Femur (tissue), 1 donor: ENCODE data around the gene HNF1B.
A peak's percentile ranks its signal among the peaks of the same experiment; 100 is the strongest.

Experiments
- DNase-seq: peaks from one replicate; pipeline ENCODE4 v3.0.0-alpha.2; 2017

Gene HNF1B

DNA sequence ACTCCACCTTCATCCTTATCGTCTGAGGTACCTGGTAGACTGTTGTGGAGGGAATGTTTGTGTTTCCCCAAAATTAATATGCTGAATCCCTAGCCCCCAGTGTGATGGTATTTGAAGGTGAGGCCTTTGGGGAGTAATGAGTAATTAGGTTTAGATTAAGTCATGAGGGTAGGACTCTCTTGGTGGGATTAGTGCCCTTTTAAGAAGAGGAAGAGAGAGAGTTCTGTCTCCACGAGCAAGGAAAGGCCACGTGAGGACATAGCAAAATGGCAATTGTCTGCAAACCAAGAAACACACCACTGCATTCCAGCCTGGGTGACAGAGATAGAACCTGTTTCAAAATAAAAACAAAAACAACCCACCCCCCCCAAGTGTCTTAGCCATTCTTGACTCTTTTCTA is 80.6 kb downstream of the HNF1B start:
- DNase-seq = no peak

DNA sequence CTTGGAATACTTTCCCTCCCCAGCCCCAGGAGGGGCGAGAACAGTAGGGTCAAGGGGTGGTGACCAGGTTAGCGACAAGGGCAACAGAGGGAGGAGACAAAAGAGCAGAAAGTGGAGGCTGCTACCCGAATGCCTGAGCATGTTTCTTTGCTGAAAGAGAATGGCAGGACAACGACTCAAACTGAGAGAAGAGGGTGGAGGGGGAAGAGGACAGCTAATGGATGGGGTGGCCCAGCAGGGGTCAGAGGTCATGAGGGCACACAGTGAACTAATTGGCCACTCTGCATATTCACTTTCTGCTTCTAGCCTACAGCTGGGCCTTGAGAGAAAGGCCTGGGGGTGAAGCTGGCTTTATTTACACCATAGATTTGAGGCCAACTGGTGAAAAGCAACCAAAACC is 82.5 kb downstream of the HNF1B start:
- no peak for DNase-seq

DNA sequence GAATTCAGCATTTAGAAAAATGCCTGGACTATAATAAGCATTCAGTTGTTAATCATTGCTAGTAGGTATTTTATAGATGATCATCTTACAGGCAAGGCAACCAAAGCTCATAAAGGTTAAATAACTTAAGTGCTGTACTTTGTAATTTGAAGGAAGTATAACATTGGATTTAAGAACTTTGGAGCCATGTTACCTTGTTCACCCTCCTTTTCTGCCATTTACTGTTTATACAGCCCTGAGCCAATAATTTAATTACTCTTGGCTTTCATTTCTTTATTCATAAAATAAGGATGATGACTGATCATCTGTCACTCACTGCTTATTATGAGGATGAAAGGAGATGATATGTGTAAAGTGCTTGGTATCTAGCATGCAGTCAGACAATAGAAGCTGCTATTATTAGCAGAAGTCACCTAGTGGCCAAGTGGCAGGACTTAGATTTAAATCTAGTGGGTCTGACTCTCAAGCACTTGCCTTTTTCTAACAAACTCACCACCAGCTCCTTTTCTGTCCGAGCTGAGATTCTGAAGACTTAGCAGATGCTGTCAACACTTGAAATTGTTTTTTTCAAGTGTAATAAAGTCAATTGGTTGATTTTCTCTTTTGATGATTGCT is 83.4 kb downstream of the HNF1B start:
- DNase-seq = no peak

DNA sequence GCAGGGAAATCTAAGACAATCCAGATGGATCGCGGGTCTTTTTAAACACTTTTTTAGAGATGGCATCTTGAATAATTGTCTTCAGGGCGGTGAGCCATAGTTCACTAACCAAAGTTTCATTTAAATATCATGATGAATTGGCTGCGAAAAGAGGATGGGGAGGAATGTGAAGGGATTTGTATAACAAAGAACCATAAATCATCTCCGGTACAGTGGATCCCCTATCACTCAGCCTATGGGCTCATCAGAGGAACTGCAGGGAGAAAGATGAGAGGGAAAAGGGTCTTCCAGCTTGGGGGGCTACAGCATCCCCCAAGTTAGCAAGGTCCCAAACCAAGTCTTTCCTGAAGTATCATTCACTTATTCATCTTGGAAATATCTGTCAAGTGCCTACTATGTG is 84.9 kb downstream of the HNF1B start:
- DNase-seq = no peak

DNA sequence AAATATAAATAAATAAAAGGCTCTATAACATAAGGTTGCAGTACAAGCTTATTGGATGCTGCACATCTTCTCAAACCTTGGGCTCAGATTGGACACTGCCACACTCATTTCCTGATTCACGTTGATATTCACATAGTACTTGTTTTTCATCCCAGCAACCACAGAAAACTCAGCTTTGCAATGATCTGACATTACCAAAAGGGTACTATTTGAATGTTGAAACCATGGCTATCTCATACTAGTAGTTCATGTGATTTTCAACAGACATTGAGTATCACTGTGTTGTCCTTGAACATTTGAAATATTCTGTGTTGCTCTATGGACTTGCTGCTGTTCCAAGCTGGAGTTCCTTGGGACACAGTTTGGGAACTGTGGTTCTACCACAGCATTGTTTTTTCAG is 87.7 kb downstream of the HNF1B start:
- DNase-seq = no peak

DNA sequence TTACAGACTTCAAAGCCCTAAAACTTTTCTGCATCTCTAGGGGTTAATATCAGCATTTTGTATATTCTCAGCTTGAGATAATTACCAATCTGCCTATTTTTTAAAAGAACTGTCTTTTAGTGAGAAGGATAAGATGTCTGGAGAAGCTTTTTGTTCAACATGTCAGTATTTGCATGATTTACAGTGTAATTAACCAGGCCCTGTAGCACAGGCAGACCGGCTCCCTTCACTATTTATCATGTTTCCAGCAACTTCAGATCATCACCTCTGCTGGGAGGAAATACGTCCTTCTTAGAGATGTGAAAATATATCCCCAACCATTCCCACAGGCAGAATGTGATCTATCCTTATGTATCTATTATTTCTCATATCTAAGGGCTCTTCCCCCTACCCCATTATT is 93.0 kb downstream of the HNF1B start:
- no peak for DNase-seq

DNA sequence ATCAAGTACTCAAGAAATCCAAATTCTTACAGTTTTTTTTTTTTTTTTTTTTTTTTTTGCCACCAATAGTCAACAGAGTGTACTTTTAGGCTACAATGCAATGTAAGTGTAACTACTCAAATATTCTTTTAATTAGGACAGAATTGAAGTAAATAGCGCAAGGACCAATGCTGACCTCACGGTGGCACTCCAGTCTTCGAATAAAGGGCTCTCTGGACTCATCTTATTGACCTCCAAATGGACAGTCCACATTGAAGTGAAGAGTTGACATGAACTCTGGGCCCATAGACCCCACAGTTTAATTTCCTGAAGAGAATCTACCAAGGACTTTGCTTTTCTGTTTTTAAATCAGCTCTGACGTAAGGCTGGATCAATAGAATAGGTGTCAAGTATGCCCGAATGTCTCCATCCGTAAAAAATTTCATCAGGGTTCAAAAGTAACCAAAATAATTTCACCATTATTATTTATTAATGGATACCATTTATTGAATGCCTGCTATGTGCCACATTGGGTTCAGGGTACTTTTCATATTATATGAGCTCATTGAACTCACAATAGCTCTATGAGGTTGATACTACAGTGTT is 94.3 kb downstream of the HNF1B start:
- DNase-seq = no peak

DNA sequence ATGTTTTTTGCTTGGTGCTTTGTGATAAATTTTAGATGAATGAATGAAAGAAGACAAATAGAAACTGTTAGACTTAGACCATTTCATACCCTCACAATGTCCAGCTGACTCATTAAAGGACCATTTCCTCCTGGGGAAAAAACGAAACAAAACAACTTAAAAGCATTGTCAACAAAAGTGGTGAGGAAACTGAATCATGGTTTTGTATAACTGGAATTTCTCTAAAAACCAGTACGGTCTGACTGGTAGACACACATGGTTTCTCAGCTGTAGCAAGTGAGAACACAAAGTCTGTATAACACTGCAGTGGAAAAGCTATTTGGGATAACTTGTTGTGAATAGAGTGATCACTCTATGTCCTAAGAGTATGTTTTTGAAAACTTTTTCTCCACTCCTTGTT is 96.3 kb downstream of the HNF1B start:
- no peak for DNase-seq

DNA sequence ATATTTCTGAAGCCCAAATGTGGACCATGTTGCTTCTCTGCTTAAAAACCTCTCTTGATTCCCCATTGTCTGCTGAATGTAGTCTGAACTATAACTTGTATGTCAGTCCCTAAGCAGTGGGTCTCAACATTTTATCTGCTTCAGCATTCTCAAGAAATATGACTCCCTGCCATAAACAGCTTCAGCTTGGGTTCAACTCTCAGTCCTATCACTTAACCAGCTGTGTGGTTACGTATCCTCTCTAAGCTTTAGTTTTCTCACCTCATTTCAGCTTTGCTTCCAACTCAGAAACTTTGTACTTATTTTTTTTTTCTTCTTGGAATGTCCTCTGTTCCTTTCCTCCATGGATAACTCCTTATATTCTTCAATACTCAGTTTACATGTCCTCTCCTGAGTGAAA is 97.0 kb downstream of the HNF1B start:
- no peak for DNase-seq

DNA sequence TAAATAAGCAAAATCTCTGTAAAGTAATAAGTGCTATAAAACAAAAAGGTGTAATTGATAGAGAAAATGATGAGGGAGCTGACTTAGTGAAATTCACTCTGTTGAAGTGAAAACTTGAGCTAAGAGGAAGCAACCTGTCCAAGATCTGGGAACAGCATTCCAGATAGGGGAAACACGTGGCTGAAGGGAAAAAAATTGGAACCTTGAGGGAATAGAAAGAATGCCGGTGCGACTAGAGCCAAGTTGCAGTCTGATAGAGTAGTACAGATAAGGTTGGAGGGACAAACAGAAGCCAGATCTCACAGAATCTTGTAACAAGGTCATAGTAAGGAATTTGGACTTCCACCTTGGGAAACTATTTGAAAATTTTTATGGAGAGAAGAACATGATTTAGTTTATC is 101.0 kb downstream of the HNF1B start:
- DNase-seq = no peak

DNA sequence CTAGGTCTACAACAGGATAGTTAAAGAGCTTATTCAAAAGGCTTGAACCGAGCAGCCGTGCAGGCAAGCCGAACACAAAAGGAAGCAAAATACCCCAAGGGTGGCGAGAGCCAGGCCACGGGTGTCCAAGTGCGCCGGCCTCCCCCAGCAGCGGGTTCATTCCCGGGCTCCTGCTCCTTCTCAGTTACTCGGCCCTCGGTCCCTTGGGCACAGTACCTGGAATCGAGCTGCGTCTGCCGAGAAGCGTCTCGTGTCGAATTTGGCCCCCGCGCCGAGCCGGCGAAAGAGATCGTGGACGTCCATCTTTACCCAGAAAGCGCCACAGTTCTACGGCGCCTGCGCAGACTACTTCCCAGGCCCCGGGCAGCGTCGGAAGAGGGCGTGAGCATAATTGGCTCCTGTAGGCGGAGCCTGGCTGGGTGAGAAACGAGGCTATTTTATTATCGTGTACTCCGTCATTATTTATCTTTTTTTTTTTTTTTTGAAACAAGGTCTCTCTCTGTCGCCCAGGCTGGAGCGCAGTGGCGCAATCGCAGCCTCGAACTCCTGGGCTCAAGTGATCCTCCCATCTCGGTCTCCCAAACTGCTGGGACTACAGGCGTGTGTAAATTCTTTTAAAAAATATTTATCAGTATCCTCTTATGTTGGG is 101.6 kb downstream of the HNF1B start, which contains the start of gene DDX52:
Gene DDX52 (minus strand): TSS at position 329 of the 649 bp plus-strand sequence. CDS start 26 bp downstream, at position 303.
- DNase-seq = peak; percentile 94

DNA sequence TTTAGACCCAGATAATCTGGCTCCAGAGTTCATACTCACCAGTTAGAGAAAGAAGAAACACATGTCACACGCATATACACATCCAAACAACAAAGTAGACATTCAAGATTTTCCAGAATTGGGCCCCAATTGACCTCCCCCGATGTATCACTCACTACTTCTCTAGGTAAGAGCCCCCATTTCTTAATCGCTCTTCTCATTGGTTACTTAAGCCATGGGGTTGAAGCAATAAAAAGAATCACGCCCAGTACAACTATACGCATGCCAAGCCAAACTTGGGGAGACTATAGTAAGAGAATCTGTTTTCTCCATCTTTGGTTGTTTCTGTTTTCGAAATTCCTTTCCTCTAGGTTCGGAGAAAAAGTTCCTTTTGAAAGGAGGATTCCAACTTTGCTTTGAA is 102.2 kb downstream of the HNF1B start:
- DNase-seq = no peak

DNA sequence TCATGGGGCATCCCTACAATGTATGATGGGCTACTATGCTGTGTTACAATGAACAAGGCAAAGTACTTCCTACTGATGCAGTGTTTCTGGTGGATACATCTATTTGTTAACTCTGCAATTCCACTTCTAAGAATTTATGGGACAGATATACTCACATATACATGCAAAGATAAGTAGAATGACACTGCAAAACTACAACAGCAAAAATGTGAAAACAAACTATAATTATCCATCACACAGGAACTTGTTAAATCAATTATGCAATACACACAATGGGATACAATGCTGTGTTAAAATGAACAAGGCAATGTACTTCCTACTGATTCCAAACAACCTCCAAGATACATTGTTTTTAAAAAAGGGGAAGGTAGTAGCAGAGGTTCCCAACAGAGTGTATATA is 104.8 kb downstream of the HNF1B start:
- DNase-seq = no peak

DNA sequence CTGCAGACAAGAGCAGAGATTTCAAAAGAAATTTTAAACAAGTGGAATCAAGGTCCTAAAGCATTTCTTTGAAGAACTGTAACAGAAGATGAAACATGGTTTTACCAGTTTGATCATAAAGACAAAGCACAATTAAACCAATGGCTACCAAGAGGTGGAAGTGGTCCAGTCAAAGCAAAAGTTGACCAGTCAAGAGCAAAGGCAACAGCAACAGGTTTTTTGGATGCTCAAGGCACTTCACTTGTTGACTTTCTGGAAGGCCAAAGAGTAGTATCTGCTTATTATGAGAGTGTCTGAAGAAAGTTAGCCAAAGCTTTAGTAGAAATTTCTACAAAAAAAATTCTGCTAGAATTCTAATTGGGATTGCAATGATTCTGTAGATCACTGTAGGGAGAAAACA is 106.9 kb downstream of the HNF1B start:
- DNase-seq = no peak
